Activated CD4-positive, alpha-beta T cell treated with anti-CD3 and anti-CD28 coated beads, Interleukin-2, Interleukin-6, amounts not matched to agents 100 ng/mL and 50 ng/mL, durations not matched to agents 16 hours and 8 hours (primary cell): ENCODE measurements around the gene TRIM47.
"Not testable (repeated sequence)": the region's sequence is repeated elsewhere in the genome, so short reads cannot be mapped to it uniquely, and the experiment has no call there.

ENCODE experiments used
- DNase-seq: peaks from one replicate; pipeline ENCODE4 v3.0.0-alpha.2; 2020

TRIM47 gene

GRCh38 chr17:75891022-75891604 lies 12.7 kb upstream of the TRIM47 start:
- no peak for DNase-seq

- no peak for DNase-seq
These were observed 11.1 kb upstream of the TRIM47 start for GRCh38 chr17:75889454-75889853.

GRCh38 chr17:75888484-75888883 lies 10.1 kb upstream of the TRIM47 start:
- no peak for DNase-seq

- DNase-seq: not testable (repeated sequence)
These were observed 7.5 kb upstream of the TRIM47 start for GRCh38 chr17:75885860-75886259.

- DNase-seq: no peak
These were observed 7.0 kb upstream of the TRIM47 start for GRCh38 chr17:75885431-75885830.

GRCh38 chr17:75881678-75882454 lies 3.5 kb upstream of the TRIM47 start:
- DNase-seq: no peak

- DNase-seq: no peak
These were observed 1.9 kb upstream of the TRIM47 start for GRCh38 chr17:75880266-75880665.

- peak; percentile 83 for DNase-seq
These were observed 618 bp downstream of the TRIM47 start for GRCh38 chr17:75877752-75878173.

GRCh38 chr17:75876938-75877751 lies 1.2 kb downstream of the TRIM47 start:
- peak; percentile 66 for DNase-seq

GRCh38 chr17:75876190-75876937 lies 2.0 kb downstream of the TRIM47 start:
- DNase-seq: peak; percentile 86

- DNase-seq: no peak
These were observed 2.5 kb downstream of the TRIM47 start for GRCh38 chr17:75875940-75876189.

- DNase-seq: no peak
These were observed 3.0 kb downstream of the TRIM47 start for GRCh38 chr17:75875182-75875939.

GRCh38 chr17:75874323-75875181 lies 3.8 kb downstream of the TRIM47 start:
- DNase-seq: no peak

- no peak for DNase-seq
These were observed 4.6 kb downstream of the TRIM47 start for GRCh38 chr17:75873587-75874322.

- DNase-seq: peak; percentile 63
These were observed 5.7 kb downstream of the TRIM47 start for GRCh38 chr17:75872434-75873351.

- DNase-seq: not testable (repeated sequence)
These were observed 8.2 kb downstream of the TRIM47 start for GRCh38 chr17:75870228-75870627.

- no peak for DNase-seq
These were observed 8.9 kb downstream of the TRIM47 start for GRCh38 chr17:75869282-75870141.

- not testable (repeated sequence) for DNase-seq
These were observed 9.6 kb downstream of the TRIM47 start for GRCh38 chr17:75868730-75869281.
